ENCODE measurements around the gene USP11.

Gene USP11

GRCh38 chrX:47202877-47203276 is 29.9 kb upstream of the USP11 start:
- no peak overlapping the region for H3K4me3 ChIP-seq (ENCODE audit: low read depth, low read length)

- H3K4me3 ChIP-seq (ENCODE audit: low read depth, low read length) = no peak overlapping the region
Observed at GRCh38 chrX:47204970-47205369, 27.8 kb upstream of the USP11 start.

GRCh38 chrX:47206316-47206715 is 26.5 kb upstream of the USP11 start:
- no peak overlapping the region for H3K4me3 ChIP-seq (ENCODE audit: low read depth, low read length)

- H3K4me3 ChIP-seq (ENCODE audit: low read depth, low read length) = no peak overlapping the region
Observed at GRCh38 chrX:47208108-47208507, 24.7 kb upstream of the USP11 start.

GRCh38 chrX:47209508-47210238 is 23.1 kb upstream of the USP11 start:
- H3K4me3 ChIP-seq (ENCODE audit: low read depth, low read length) = no peak overlapping the region

GRCh38 chrX:47210661-47211425 is 22.0 kb upstream of the USP11 start:
- no peak overlapping the region for H3K4me3 ChIP-seq (ENCODE audit: low read depth, low read length)

GRCh38 chrX:47212381-47213293 is 20.2 kb upstream of the USP11 start:
- no peak overlapping the region for H3K4me3 ChIP-seq (ENCODE audit: low read depth, low read length)

- H3K4me3 ChIP-seq (ENCODE audit: low read depth, low read length) = no peak overlapping the region
Observed at GRCh38 chrX:47214435-47215077, 18.3 kb upstream of the USP11 start.

GRCh38 chrX:47215291-47215900 is 17.4 kb upstream of the USP11 start:
- H3K4me3 ChIP-seq (ENCODE audit: low read depth, low read length) = no peak overlapping the region

- H3K4me3 ChIP-seq (ENCODE audit: low read depth, low read length) = no peak overlapping the region
Observed at GRCh38 chrX:47216393-47216925, 16.4 kb upstream of the USP11 start.

GRCh38 chrX:47217121-47217851 is 15.5 kb upstream of the USP11 start:
- no peak overlapping the region for H3K4me3 ChIP-seq (ENCODE audit: low read depth, low read length)

GRCh38 chrX:47217852-47218279 is 14.9 kb upstream of the USP11 start:
- H3K4me3 ChIP-seq (ENCODE audit: low read depth, low read length) = peak overlapping the region; percentile 78

- H3K4me3 ChIP-seq (ENCODE audit: low read depth, low read length) = peak within 1 kb of the TSS; percentile 78
Observed at GRCh38 chrX:47218280-47218919, 14.4 kb upstream of the USP11 start, which contains the start of gene CDK16. CDK16 (plus strand) TSS chrX:47218681; CDS start chrX:47223558, 4,877 bp downstream.

GRCh38 chrX:47218920-47219815 is 13.6 kb upstream of the USP11 start:
- H3K4me3 ChIP-seq (ENCODE audit: low read depth, low read length) = peak overlapping the region; percentile 78

GRCh38 chrX:47221756-47222155 is 11.1 kb upstream of the USP11 start:
- no peak overlapping the region for H3K4me3 ChIP-seq (ENCODE audit: low read depth, low read length)

- H3K4me3 ChIP-seq (ENCODE audit: low read depth, low read length) = no peak overlapping the region
Observed at GRCh38 chrX:47222751-47223350, 10.0 kb upstream of the USP11 start.

GRCh38 chrX:47223476-47224250 is 9.1 kb upstream of the USP11 start:
- no peak overlapping the region for H3K4me3 ChIP-seq (ENCODE audit: low read depth, low read length)

Measured in iPS-11a (cell line).